Measurements from ENCODE around the gene TUBB4A. TPM values are rescaled to one million over a fixed set of nuclear protein-coding genes. Genes with fewer than 3 reads are reported as not detected.

TUBB4A gene
- total RNA-seq, 2 experiments from 2014 or later, result 7.3 to 7.8 TPM

- H3K9me3 Mint-ChIP-seq, result no peaks in the 10 kb centered on the region
- DNase-seq, result peak; percentile 82
- H3K27me3 Mint-ChIP-seq, result peaks cover 43% of the 10 kb centered on the region
- H3K4me1 Mint-ChIP-seq, result peaks cover 21% of the 10 kb centered on the region
- peak within 1 kb of the TSS; percentile 73 for H3K4me3 Mint-ChIP-seq
- peaks cover 3% of the 10 kb centered on the region for H3K36me3 Mint-ChIP-seq
- H3K27ac Mint-ChIP-seq, result peak within 1 kb of the TSS; percentile 18
Measured at GRCh38 chr19:6530386-6531162, 28.5 kb upstream of the TUBB4A start, which contains the start of gene TNFSF9. TNFSF9 (plus strand) TSS chr19:6531026; CDS start chr19:6531037, 11 bp downstream.

GRCh38 chr19:6529937-6530385 is 27.9 kb upstream of the TUBB4A start:
- no peaks in the 10 kb centered on the region for H3K9me3 Mint-ChIP-seq
- H3K4me3 Mint-ChIP-seq, result peak overlapping the region; percentile 73
- peaks cover 21% of the 10 kb centered on the region for H3K4me1 Mint-ChIP-seq
- no peaks in the 10 kb centered on the region for H3K36me3 Mint-ChIP-seq
- H3K27me3 Mint-ChIP-seq, result peaks cover 40% of the 10 kb centered on the region
- DNase-seq, result no peak
- no peak overlapping the region for H3K27ac Mint-ChIP-seq

- Mint-ChIP-seq H3K9me3 (no peaks in the 10 kb centered on the region), H3K36me3 (no peaks in the 10 kb centered on the region), H3K27ac (no peak overlapping the region), H3K4me1 (peaks cover 21% of the 10 kb centered on the region), H3K4me3 (no peak overlapping the region), H3K27me3 (peaks cover 38% of the 10 kb centered on the region)
- DNase-seq, result no peak
Measured at GRCh38 chr19:6529351-6529750, 27.2 kb upstream of the TUBB4A start.

- DNase-seq, result no peak
- no peak overlapping the region for H3K4me3 Mint-ChIP-seq
- H3K9me3 Mint-ChIP-seq, result no peaks in the 10 kb centered on the region
- no peaks in the 10 kb centered on the region for H3K36me3 Mint-ChIP-seq
- peaks cover 31% of the 10 kb centered on the region for H3K27me3 Mint-ChIP-seq
- peaks cover 19% of the 10 kb centered on the region for H3K4me1 Mint-ChIP-seq
- no peak overlapping the region for H3K27ac Mint-ChIP-seq
Measured at GRCh38 chr19:6528544-6529121, 26.5 kb upstream of the TUBB4A start.

GRCh38 chr19:6527893-6528543 is 25.9 kb upstream of the TUBB4A start:
- no peak for DNase-seq
- Mint-ChIP-seq H3K27me3 (peaks cover 28% of the 10 kb centered on the region), H3K9me3 (no peaks in the 10 kb centered on the region), H3K4me1 (peaks cover 19% of the 10 kb centered on the region), H3K4me3 (no peak overlapping the region), H3K27ac (peak overlapping the region; percentile 27), H3K36me3 (no peaks in the 10 kb centered on the region)

GRCh38 chr19:6524311-6524710 is 22.2 kb upstream of the TUBB4A start:
- Mint-ChIP-seq H3K4me3 (no peak overlapping the region), H3K27ac (no peak overlapping the region), H3K9me3 (no peaks in the 10 kb centered on the region), H3K36me3 (no peaks in the 10 kb centered on the region), H3K4me1 (peaks cover 13% of the 10 kb centered on the region), H3K27me3 (peaks cover 6% of the 10 kb centered on the region)
- DNase-seq, result no peak

- no peak for DNase-seq
- no peaks in the 10 kb centered on the region for H3K36me3 Mint-ChIP-seq
- no peak overlapping the region for H3K27ac Mint-ChIP-seq
- peaks cover 4% of the 10 kb centered on the region for H3K27me3 Mint-ChIP-seq
- no peak overlapping the region for H3K4me3 Mint-ChIP-seq
- H3K4me1 Mint-ChIP-seq, result peaks cover 27% of the 10 kb centered on the region
- no peaks in the 10 kb centered on the region for H3K9me3 Mint-ChIP-seq
Measured at GRCh38 chr19:6522712-6523111, 20.6 kb upstream of the TUBB4A start.

- H3K27me3 Mint-ChIP-seq, result peaks cover 4% of the 10 kb centered on the region
- DNase-seq, result peak; percentile 68
- H3K9me3 Mint-ChIP-seq, result no peaks in the 10 kb centered on the region
- peaks cover 32% of the 10 kb centered on the region for H3K4me1 Mint-ChIP-seq
- no peaks in the 10 kb centered on the region for H3K36me3 Mint-ChIP-seq
- H3K27ac Mint-ChIP-seq, result peak overlapping the region; percentile 49
- H3K4me3 Mint-ChIP-seq, result peak overlapping the region; percentile 30
Measured at GRCh38 chr19:6521718-6522646, 19.9 kb upstream of the TUBB4A start.

GRCh38 chr19:6519289-6519688 is 17.2 kb upstream of the TUBB4A start:
- Mint-ChIP-seq H3K27me3 (peaks cover 4% of the 10 kb centered on the region), H3K27ac (peak overlapping the region; percentile 75), H3K4me1 (peaks cover 40% of the 10 kb centered on the region), H3K36me3 (no peaks in the 10 kb centered on the region), H3K4me3 (no peak overlapping the region), H3K9me3 (no peaks in the 10 kb centered on the region)
- no peak for DNase-seq

GRCh38 chr19:6518145-6518911 is 16.2 kb upstream of the TUBB4A start:
- Mint-ChIP-seq H3K27me3 (peaks cover 4% of the 10 kb centered on the region), H3K4me1 (peaks cover 40% of the 10 kb centered on the region), H3K4me3 (peak overlapping the region; percentile 46), H3K27ac (peak overlapping the region; percentile 76), H3K36me3 (no peaks in the 10 kb centered on the region), H3K9me3 (no peaks in the 10 kb centered on the region)
- DNase-seq, result peak; percentile 60

GRCh38 chr19:6516659-6517291 is 14.7 kb upstream of the TUBB4A start:
- peaks cover 4% of the 10 kb centered on the region for H3K27me3 Mint-ChIP-seq

GRCh38 chr19:6516018-6516658 is 14.0 kb upstream of the TUBB4A start:
- Mint-ChIP-seq H3K9me3 (no peaks in the 10 kb centered on the region), H3K27ac (peak overlapping the region; percentile 83), H3K36me3 (no peaks in the 10 kb centered on the region), H3K4me3 (peak overlapping the region; percentile 90), H3K4me1 (peaks cover 31% of the 10 kb centered on the region), H3K27me3 (peaks cover 4% of the 10 kb centered on the region)
- peak; percentile 75 for DNase-seq

More at GRCh38 chr19:6516659-6517291, 14.7 kb upstream of the TUBB4A start:
- DNase-seq, result peak; percentile 92
- Mint-ChIP-seq H3K36me3 (no peaks in the 10 kb centered on the region), H3K9me3 (no peaks in the 10 kb centered on the region), H3K27ac (peak overlapping the region; percentile 85), H3K4me3 (peak overlapping the region; percentile 90), H3K4me1 (peaks cover 32% of the 10 kb centered on the region)

- Mint-ChIP-seq H3K4me3 (peak overlapping the region; percentile 27), H3K27me3 (peaks cover 2% of the 10 kb centered on the region), H3K36me3 (no peaks in the 10 kb centered on the region), H3K27ac (no peak overlapping the region), H3K9me3 (no peaks in the 10 kb centered on the region), H3K4me1 (peaks cover 30% of the 10 kb centered on the region)
- DNase-seq, result no peak
Measured at GRCh38 chr19:6514926-6515544, 12.9 kb upstream of the TUBB4A start.

Data from activated naive CD8-positive, alpha-beta T cell treated with anti-CD3 and anti-CD28 coated beads for 36 hours (primary cell).